K562 (cell line): Measurements from ENCODE around the gene ASCL2. TPM values are rescaled to one million over a fixed set of nuclear protein-coding genes. Genes with fewer than 3 reads are reported as not detected.

ENCODE experiments used
- ADNP ChIP-seq: fragments of 200-800 bp; sonication (Bioruptor generic); IDR thresholded peaks from 2 replicates; pipeline ENCODE4 v1.6.1; 2016; ENCODE audit warnings: missing genetic modification characterization, missing compliant biosample characterization
- CBFA2T2 ChIP-seq: fragments of 450-650 bp; conservative IDR thresholded peaks from 2 replicates; pipeline ENCODE4 v1.6.1; 2017; ENCODE audit warnings: mild to moderate bottlenecking
- CBX8 ChIP-seq: fragments of 200-600 bp; sonication (generic); IDR thresholded peaks from 2 replicates; pipeline ENCODE4 v1.6.1; 2012; ENCODE audit warnings: borderline replicate concordance, mixed run types, low read depth, mild to moderate bottlenecking, moderate library complexity, mixed read lengths, low read length, control low read depth, inconsistent platforms; ENCODE audit not compliant: poor library complexity, severe bottlenecking; ENCODE audit errors: extremely low read depth
- FOXA3 ChIP-seq, 2 experiments: fragments of 450-650 bp in 1 of 2; sonication (generic) in 1 of 2; formaldehyde crosslinking; IDR thresholded peaks in 1 of 2; conservative IDR thresholded peaks in 1 of 2; 2 replicates each; pipeline versions ENCODE4 v1.4.0 to v1.8.0; 2020 to 2022; ENCODE audit warnings: mild to moderate bottlenecking in 2 of 2, missing genetic modification reagents in 1 of 2
- MAFF ChIP-seq: IDR thresholded peaks from 2 replicates; pipeline ENCODE4 v1.6.1; 2012; ENCODE audit warnings: low read length, improper control_type of control experiment
- MED1 ChIP-seq: sonication (generic); formaldehyde crosslinking; IDR thresholded peaks from 2 replicates; pipeline ENCODE4 v1.8.1; 2023; ENCODE audit warnings: missing genetic modification reagents, borderline replicate concordance
- MIER1 ChIP-seq: fragments of 450-650 bp; IDR thresholded peaks from 2 replicates; pipeline ENCODE4 v1.6.1; 2016; ENCODE audit warnings: antibody characterized with exemption, mild to moderate bottlenecking, low read depth
- MTA2 ChIP-seq: fragments of 450-650 bp; IDR thresholded peaks from 2 replicates; pipeline ENCODE4 v1.6.1; 2016; ENCODE audit warnings: low read depth
- RHOXF2B ChIP-seq: fragments of 250-450 bp; sonication (Bioruptor Pico); conservative IDR thresholded peaks from 2 replicates; pipeline ENCODE4 v1.5.1; 2021
- SREBF1 ChIP-seq: fragments of 150-350 bp; IDR thresholded peaks from 2 replicates; pipeline ENCODE4 v1.6.1; 2014; ENCODE audit warnings: antibody characterized with exemption, low read depth, low read length, borderline replicate concordance
- ZFX ChIP-seq: sonication (generic); formaldehyde crosslinking; IDR thresholded peaks from 2 replicates; pipeline ENCODE4 v1.8.0; 2022; ENCODE audit warnings: mild to moderate bottlenecking, missing genetic modification reagents, moderate library complexity
- ZNF507 ChIP-seq: conservative IDR thresholded peaks from 2 replicates; pipeline ENCODE4 v1.6.1; 2017; ENCODE audit warnings: missing genetic modification characterization, missing compliant biosample characterization
- ZNF583 ChIP-seq: fragments of 250-450 bp; sonication (Bioruptor Pico); IDR thresholded peaks from 2 replicates; pipeline ENCODE4 v1.4.0; 2020
- ZNF79 ChIP-seq: fragments of 250-450 bp; sonication (Bioruptor Pico); IDR thresholded peaks from 2 replicates; pipeline ENCODE4 v1.4.0; 2020; ENCODE audit warnings: low read depth, mild to moderate bottlenecking, moderate library complexity
- polyA plus RNA-seq, 8 experiments: library from polyadenylated mRNA; depleted of rRNA in 4 of 8; stranded (reverse) in 5 of 8; unstranded in 3 of 8; fragments of >200 nt; fragmentation: Nextera tagmentation in 2 of 8; fragmentation: Illumina TruSeq in 1 of 8; extraction: Ambion mirVana in 2 of 8; extraction: Trizol in 1 of 8; gene quantifications; 2 replicates each; pipeline versions ENCODE4 v1.2.1 to v1.2.3, GENCODE V29; 2011 to 2014; ENCODE audit warnings: inconsistent platforms in 1 of 8, missing spikeins in 1 of 8
- total RNA-seq, 7 experiments: library from RNA; depleted of rRNA in 6 of 7; stranded (reverse); fragments of >200 nt in 6 of 7; fragmentation: Illumina TruSeq in 2 of 7; extraction: Trizol in 2 of 7; gene quantifications; 2 replicates each; pipeline versions ENCODE4 v1.2.1 to v1.2.3, GENCODE V29; 2011 to 2021; ENCODE audit warnings: low replicate concordance in 1 of 7
- TF ChIP-seq, protein P1 (sequence below), 2 experiments: fragments of 450-650 bp; formaldehyde crosslinking in 1 of 2; IDR thresholded peaks; 2 replicates each; pipeline versions ENCODE4 v1.4.0 to v1.6.1; 2014 to 2020; ENCODE audit warnings: mild to moderate bottlenecking in 2 of 2, borderline replicate concordance in 1 of 2, low read depth in 1 of 2
- TF ChIP-seq, protein P2 (sequence below): fragments of 250-450 bp; sonication (Bioruptor Pico); IDR thresholded peaks from 2 replicates; pipeline ENCODE4 v1.4.0; 2020; ENCODE audit warnings: mild to moderate bottlenecking
- TF ChIP-seq, protein P3 (sequence below): fragments of 450-650 bp; IDR thresholded peaks from 2 replicates; pipeline ENCODE4 v1.6.1; 2017; ENCODE audit warnings: antibody characterized with exemption

ASCL2 gene
- total and polyA plus RNA-seq, 9 of the 15 experiments (the other 6 are each of a cell fraction or from before 2014, with no cell fraction given) = 0.11 to 1.4 (median 0.36) TPM; not detected in 2

DNA sequence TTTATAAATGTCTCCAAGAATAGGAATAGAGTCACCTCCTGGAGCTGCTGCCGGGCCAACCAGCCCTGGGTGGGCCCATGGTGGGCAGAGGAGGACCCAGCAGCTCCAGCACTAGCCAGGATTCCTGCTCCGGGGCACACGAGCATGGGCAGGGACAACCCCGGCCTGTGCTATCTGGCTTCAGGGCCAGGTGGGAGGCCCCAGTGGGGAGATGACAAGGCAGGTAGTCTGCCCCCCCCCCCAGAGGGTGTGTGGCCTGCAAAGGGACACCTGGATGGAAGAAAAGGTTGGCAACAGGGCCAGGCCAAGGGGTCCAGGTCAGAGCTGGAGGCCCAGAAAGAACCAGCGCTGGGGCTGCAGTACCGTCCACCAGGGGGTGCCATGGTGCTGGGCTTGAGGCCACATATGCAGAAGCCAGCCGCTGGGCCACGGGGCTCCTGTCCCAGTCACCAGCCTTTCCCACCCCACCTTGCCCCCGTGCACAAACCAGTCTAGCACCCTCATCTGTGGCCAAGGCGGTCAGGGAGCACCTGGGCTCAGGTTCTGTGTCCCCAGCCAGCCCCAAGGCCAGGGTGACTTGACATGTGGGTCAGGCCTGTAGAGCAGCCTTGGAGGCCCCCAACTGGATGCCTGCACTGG is 34.9 kb upstream of the ASCL2 start (continued):
- TF ChIP-seq, protein P1, sequence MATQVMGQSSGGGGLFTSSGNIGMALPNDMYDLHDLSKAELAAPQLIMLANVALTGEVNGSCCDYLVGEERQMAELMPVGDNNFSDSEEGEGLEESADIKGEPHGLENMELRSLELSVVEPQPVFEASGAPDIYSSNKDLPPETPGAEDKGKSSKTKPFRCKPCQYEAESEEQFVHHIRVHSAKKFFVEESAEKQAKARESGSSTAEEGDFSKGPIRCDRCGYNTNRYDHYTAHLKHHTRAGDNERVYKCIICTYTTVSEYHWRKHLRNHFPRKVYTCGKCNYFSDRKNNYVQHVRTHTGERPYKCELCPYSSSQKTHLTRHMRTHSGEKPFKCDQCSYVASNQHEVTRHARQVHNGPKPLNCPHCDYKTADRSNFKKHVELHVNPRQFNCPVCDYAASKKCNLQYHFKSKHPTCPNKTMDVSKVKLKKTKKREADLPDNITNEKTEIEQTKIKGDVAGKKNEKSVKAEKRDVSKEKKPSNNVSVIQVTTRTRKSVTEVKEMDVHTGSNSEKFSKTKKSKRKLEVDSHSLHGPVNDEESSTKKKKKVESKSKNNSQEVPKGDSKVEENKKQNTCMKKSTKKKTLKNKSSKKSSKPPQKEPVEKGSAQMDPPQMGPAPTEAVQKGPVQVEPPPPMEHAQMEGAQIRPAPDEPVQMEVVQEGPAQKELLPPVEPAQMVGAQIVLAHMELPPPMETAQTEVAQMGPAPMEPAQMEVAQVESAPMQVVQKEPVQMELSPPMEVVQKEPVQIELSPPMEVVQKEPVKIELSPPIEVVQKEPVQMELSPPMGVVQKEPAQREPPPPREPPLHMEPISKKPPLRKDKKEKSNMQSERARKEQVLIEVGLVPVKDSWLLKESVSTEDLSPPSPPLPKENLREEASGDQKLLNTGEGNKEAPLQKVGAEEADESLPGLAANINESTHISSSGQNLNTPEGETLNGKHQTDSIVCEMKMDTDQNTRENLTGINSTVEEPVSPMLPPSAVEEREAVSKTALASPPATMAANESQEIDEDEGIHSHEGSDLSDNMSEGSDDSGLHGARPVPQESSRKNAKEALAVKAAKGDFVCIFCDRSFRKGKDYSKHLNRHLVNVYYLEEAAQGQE (IDR thresholded peaks at IDR 0.05; ENCODE audit: borderline replicate concordance) = peak; percentile 84
- TF ChIP-seq, protein P1 (CRISPR knock-in tag; IDR thresholded peaks at IDR 0.05; ENCODE audit: low read depth) = no peak
- 0 out of 2 replicates have a peak, but pooled peaks have one; percentile 19 for TF ChIP-seq ZNF583 (CRISPR knock-in tag)
- no peak for TF ChIP-seq RHOXF2B
- TF ChIP-seq ZNF79 = no peak
- TF ChIP-seq SREBF1 = no peak
- TF ChIP-seq MAFF = no peak
- TF ChIP-seq, protein P2, sequence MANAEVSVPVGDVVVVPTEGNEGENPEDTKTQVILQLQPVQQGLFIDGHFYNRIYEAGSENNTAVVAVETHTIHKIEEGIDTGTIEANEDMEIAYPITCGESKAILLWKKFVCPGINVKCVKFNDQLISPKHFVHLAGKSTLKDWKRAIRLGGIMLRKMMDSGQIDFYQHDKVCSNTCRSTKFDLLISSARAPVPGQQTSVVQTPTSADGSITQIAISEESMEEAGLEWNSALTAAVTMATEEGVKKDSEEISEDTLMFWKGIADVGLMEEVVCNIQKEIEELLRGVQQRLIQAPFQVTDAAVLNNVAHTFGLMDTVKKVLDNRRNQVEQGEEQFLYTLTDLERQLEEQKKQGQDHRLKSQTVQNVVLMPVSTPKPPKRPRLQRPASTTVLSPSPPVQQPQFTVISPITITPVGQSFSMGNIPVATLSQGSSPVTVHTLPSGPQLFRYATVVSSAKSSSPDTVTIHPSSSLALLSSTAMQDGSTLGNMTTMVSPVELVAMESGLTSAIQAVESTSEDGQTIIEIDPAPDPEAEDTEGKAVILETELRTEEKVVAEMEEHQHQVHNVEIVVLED (CRISPR knock-in tag) = no peak
- no peak for TF ChIP-seq ZNF507 (tag)
- TF ChIP-seq ZFX (CRISPR knock-in tag) = peak; percentile 72
- no peak for TF ChIP-seq FOXA3 (CRISPR knock-in tag; conservative IDR thresholded peaks at IDR 0.05 in 1 of 2, IDR thresholded peaks at IDR 0.05 in 1 of 2)
- no peak for TF ChIP-seq CBX8
- TF ChIP-seq ADNP = no peak
- TF ChIP-seq MTA2 = no peak
- no peak for TF ChIP-seq CBFA2T2
- TF ChIP-seq MED1 = no peak
- TF ChIP-seq, protein P3, sequence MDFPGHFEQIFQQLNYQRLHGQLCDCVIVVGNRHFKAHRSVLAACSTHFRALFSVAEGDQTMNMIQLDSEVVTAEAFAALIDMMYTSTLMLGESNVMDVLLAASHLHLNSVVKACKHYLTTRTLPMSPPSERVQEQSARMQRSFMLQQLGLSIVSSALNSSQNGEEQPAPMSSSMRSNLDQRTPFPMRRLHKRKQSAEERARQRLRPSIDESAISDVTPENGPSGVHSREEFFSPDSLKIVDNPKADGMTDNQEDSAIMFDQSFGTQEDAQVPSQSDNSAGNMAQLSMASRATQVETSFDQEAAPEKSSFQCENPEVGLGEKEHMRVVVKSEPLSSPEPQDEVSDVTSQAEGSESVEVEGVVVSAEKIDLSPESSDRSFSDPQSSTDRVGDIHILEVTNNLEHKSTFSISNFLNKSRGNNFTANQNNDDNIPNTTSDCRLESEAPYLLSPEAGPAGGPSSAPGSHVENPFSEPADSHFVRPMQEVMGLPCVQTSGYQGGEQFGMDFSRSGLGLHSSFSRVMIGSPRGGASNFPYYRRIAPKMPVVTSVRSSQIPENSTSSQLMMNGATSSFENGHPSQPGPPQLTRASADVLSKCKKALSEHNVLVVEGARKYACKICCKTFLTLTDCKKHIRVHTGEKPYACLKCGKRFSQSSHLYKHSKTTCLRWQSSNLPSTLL = no peak
- TF ChIP-seq MIER1 = no peak
